CD4-positive, alpha-beta T cell treated with Interleukin-10 for 1 hour (primary cell): ENCODE measurements around the gene PNPT1.
A peak's percentile ranks its signal among the peaks of the same experiment; 100 is the strongest.
"Not testable (repeated sequence)": the region's sequence is repeated elsewhere in the genome, so short reads cannot be mapped to it uniquely, and the experiment has no call there.

Experiments used
- DNase-seq: peaks from one replicate; pipeline ENCODE4 v3.0.0-alpha.2; 2020

PNPT1 gene

DNA sequence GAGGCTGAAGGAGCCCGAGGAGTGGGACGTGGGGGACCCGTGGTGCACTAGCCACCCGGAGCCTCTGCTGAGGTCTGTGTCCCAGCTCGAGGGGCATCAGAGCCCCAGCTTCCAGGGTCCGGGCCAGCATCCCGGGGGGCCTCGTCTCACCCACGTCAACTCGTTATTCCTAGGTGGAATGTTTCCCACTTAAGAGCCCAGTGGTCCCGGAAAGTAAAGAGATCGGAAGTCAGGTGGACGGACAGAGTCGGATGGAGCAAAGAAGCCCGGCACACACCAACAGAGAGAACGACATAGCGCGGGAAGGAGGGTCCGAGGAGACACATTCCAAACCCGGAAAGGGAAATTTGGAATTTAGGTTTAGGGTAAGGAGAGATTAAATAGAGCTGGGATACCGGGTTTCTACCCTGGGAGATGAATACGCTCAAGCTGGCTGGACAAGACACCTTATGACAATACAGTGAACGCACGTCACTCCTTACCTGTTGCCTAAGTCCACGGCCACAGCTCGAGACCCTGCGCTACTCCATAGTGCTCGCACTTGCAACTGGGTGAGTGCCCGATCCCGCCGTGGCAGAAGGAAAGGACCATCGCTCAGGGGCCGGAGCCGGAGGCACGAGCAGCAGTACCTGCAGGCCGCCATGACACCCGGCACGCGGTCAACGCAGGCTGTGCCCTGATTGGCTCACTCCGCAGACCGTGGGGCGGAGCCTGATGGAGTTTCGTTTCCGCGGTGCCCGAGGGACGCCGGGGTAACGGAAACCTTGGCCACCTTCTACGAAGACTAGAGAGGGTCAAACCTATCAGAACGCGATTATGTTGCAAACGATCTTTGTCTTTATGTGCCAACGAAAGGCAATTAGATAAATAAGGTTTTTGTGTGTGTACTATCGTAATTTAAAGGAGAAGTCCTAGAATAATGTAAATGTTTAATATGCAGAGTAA lies at the start of gene PNPT1:
Gene PNPT1, minus strand, starts transcription at position 664 of the 945 bp plus-strand sequence. Its CDS starts 21 bp downstream, at position 643.
- DNase-seq = peak; percentile 94

DNA sequence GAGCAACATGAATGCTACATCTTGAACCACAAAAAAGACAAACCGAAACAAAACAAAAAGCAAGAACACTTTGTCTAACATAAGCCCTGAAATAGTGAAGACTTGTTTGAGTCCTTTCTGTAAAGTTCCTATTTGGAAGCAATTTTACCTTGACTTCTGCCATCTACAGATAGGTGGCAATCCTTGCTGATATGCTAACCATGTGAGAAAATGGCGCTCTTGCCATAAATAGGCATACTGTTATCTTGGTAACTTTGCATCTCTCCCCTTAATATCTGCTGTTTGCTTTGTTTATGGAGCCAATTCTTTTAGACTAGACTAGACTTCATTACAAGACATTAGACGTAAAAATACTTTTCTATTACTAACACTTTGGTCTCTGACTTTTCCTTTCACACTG lies 49.4 kb upstream of the PNPT1 start:
- DNase-seq = no peak

DNA sequence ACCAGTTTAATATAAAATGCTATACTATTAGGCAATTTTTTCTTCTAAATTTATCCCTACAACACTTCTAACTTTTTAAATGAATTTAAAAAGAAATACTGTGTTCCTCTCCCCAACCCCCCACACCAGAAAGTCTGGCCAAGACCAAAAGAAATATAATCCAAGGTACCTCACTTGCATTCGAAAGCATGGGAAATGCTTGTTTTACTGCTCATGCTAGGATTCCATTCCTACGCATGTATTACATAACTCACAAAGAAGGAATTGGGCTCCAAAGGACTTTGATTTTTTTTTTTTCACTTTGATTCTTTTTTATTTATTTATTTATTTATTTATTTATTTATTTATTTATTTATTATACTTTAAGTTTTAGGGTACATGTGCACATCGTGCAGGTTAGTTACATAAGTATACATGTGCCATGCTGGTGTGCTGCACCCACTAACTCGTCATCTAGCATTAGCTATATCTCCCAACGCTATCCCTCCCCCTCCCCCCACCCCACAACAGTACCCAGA lies 42.4 kb upstream of the PNPT1 start:
- not testable (repeated sequence) for DNase-seq

DNA sequence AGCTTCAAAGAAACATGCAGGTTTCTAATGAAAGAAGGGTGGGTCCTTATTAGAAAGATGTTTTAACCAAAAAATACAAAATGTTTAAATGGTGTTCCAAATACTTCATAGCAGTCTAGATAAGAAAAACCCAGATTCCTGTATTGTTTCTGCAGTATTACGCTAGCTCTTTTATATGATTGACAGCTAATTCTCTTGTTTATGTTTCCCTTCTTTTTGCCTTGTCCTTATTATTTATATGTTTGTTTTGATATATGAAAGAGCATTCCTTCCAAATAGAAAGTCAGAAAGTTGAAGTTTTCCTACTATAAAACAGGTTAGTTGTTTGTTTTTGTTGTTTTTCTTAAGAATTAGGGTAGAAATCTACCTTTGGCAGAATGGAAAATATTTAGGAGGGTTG lies 41.1 kb upstream of the PNPT1 start:
- DNase-seq = no peak

DNA sequence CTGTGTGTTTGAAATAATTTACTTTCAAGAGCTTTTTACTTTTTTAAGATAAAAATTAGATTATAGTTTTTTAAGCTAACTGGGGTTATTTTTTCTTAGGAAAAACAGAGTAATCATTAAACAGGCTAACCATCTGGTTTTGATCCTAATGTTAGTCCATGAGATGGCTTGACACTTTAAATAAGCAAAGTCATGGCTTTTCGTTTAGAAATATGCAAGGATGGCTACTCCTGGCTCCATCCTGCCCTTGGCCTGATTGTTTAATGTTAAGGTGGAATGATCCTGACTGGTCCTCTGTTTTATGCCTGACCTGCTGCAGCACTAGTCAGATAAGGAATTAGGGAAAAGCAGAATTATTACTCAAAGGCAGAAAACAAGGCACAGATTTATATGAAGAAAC lies 39.7 kb upstream of the PNPT1 start:
- no peak for DNase-seq

DNA sequence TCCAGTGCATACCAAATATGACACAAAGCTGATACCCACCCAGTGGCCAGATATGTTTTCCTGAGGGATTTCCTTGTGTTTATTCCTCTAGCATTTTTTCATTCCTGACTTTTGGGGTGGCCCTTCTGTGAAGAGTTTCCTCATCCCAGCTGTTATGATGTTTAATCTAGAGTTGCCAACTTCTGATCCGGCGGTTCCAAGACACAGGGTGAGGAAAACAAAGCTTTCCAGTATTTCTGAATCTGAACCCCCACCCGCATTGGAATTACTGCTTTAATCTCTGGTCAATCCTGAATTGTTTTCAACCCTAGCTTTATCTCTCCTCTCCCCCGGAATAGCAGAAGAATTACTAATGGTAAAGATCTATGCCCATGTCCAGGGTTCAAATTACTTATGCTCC lies 39.2 kb upstream of the PNPT1 start:
- DNase-seq = no peak

DNA sequence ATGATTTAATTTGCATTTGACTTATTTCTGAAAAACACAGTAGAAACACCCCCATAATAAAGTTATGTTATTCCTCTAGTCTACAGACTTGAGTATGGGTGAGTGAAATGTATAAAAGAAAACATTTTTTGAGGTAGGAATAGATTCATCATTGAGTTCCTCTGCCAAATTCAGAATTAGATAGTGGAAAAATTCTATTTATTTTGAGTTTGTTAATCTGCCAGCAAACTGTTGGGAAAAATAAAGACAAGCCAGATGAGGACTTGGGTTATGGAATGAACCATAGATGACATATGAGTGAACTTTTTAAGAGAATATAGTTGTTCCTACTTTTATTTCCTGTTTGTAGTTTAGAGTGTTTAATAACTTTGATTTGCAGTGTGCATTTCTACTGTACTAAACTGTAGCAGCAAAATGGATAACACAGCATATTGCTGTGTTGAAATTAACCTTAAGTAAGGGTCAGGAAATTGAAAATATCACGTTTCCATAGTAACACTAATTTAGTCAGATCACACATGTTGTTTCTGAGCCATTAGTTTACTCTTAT lies 35.6 kb upstream of the PNPT1 start:
- DNase-seq = no peak

DNA sequence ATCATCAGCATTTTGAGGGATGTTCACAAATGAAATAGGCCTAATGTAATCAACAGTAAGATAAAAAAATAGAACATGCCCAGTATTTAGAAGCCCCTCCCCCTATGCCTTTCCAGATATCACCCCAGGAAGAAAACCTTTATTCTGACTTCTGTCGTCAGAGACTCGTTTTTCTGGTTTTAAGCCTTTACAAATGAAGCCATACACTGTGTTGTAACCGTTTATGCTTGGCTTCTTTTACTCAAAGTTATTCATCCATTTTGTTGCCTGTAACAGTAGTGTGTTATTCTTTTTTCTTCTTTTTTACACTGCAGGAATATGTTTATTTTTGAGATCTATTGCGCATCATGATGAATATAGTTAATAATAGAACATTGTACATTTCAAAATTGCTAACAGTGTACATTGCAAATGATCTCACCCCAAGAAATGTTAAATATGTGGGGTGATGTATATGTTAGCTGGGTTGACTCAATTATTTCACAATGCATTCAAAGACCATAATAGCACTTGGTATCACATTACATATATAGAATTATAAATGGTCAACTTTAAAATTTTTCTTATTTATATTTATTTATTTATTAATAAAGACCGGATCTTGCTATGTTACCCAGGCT lies 28.1 kb upstream of the PNPT1 start:
- DNase-seq = no peak

DNA sequence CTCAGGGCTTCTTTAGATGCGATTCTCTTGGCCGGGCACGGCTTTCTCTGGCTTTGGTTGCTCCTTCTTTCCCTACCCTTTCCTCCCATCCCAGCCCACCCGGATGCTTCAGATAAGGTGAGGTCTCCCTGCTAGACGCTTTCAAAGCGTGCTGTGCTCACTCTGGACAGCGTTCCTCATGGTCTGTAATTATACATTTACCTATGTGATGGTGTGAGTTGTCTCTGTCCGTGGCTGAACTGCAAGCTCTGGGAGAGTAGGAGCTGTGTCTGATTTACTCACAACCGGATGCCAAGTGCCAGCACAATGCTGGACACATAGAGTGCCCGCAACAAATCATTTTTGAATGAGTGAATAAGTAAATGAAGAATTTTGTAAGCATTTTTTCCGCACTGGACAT lies 26.8 kb upstream of the PNPT1 start:
- no peak for DNase-seq

DNA sequence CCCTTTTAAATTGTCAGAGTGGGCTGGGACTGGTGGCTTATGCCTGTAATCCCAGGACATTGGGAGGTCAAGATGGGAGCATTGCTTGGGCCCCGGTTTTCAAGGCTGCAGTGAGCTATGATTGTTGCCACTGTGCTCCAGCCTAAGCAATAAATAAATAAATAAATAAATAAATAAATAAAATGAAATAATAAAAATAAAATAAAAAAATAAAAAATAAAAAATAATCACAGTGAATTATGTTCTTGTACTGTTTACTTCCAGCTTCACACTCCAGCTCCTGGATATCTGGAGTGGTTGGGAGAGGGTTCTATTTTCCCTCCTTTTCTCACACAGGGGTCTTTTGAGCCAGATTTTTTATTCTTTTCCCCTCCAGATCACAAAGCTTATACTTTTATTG lies 26.2 kb upstream of the PNPT1 start:
- DNase-seq = no peak

DNA sequence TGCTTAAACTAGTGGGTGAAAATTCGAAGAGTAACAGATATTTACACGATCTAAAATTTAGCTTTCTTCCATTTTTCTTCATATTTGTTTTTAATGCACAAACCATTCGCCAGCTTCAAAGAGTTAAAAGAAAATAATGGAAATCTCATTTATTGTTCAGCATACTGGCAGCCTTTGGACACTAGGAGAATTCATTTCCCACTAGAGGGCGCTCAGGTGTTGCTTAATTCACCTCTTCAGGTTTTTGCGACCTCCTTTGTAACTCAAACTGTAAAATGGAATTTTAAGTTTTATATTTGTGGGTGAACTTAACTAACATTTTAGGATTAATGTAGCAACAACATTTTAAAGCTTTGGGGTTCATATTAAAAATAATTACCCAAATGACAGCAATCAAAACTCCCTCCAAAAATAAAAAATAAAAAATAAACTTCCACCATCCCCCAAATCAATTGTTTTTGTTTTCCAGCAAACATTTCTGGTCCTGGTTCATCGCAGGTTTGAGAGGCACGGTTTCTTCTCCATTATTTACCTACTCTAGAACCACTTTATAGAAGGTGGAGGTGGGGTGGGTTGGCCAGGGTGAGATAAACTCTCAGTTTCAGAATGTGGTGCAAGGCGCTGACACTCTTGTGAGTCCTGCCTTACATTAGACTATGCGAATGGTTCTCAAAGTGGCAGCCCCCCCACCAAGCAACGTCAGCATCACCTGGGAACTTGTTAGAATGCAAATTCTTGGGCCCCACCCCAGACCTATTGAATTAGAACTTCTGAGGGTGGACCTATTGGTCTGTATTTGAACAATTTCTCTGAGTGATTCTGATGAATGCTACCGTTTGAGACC lies 24.7 kb upstream of the PNPT1 start:
- DNase-seq = peak; percentile 51

DNA sequence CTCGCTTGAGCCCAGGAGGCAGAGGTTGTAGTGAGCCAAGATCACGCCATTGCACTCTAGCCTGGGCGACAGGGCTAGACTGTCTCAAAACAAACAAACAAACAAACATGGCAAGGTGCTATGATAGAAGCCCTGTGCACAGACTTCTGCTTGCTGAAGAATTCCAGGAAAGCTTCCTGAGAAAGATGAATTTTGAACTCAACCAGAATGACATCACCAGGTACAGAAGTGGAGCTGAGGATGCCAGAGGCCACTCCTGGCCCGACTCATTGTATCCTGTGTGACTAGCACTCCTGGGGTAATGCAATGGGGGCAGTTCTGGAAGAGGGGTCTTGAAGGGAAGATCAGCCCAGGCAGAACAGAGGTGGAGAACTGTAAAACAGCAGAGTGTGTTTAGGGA lies 22.0 kb upstream of the PNPT1 start:
- DNase-seq = no peak

DNA sequence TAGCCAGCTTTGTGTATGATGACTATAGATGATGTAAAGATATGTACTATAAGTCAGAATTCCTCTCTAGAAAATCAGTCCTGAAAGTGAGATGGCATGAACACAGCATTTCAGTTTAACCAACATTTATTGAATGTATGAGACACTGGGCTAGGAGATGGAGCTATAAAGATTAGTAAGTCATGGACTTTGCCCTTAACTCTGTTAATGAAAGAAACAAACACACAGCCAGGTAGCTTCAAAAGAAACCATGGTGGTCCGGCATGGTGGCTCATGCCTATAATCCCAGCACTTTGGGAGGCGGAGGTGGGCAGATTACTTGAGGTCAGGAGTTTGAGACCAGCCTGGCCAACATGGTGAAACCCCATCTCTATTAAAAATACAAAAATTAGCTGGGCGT lies 21.5 kb upstream of the PNPT1 start:
- DNase-seq = not testable (repeated sequence)

DNA sequence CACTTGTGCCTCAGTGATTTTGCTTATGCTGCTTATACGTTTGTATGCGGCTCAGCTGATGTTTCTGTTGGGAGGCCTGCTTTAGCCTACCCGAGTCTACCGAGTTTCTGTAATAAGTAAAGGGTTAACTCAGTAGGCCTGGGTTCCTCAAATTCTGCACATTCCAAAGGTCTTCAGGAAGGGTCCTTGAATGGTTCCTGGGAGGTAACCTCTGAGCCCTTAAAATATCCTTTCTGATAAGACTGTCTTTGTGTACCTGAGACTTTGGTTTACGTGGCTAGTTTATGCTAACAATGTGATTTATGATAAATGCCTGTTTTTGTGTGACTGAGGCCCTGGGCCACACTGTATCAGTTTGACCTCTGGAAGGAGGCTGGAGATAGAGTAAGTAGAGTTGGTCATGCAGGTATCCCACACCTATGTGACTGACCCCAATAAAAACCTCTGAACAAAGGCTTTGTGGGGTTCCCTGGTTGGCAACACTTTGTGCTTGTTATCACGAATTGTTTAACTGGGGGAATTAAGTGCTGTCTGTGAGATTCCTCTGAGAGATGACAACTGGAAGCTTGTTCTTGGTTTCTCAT lies 18.9 kb upstream of the PNPT1 start:
- DNase-seq = no peak

DNA sequence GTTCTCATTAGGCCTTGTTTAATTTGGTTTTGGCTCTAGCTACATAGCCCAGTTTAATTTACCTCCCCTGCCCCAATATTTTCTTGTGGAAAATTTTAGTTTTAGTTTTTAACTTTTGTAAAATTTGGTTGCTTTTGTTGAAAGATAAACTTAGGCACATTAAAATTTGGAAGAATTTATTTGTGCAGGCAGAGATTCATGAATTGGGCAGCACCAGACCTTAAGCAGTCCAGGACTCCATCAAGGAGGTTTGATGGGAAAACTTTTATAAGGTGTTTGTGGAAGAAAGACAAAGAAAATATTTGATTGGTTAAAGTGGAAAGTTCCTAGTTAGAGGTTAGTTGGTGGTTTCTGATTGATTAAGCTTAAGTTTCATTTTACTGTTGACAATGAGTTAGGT lies 16.4 kb upstream of the PNPT1 start:
- no peak for DNase-seq

DNA sequence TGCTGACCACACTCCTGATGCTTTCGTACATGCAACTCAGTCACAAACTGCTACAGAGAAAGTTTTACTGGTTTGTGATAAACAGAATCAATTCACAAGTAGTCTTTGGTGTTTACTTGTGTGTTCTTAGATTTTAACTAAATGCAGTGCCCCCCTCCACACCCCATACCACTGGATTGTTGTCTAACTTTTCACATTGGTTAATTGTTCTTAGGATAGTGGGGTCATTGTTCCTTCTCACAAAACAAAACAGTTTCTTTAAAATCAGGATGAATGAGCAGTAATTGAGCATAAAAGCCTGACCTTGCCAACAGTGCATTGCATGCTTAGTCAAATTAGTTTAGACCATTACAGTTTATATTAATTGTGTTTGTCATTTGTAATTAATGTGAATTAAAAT lies 14.1 kb upstream of the PNPT1 start:
- DNase-seq = no peak

DNA sequence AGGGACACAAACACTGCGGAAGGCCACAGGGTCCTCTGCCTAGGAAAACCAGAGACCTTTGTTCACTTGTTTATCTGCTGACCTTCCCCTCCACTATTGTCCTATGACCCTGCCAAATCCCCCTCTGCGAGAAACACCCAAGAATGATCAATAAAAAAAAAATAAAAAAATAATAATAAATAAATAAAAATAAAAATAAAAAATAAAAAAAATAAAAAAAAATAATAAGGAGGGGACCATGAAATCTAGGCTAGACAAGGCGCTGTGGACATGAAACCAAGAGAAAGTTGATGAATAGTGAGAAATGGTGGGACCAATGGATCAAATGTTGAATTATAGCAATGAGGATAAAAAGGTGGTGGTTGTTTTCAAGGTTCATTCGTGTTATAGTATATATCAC lies 12.6 kb upstream of the PNPT1 start:
- DNase-seq = not testable (repeated sequence)

DNA sequence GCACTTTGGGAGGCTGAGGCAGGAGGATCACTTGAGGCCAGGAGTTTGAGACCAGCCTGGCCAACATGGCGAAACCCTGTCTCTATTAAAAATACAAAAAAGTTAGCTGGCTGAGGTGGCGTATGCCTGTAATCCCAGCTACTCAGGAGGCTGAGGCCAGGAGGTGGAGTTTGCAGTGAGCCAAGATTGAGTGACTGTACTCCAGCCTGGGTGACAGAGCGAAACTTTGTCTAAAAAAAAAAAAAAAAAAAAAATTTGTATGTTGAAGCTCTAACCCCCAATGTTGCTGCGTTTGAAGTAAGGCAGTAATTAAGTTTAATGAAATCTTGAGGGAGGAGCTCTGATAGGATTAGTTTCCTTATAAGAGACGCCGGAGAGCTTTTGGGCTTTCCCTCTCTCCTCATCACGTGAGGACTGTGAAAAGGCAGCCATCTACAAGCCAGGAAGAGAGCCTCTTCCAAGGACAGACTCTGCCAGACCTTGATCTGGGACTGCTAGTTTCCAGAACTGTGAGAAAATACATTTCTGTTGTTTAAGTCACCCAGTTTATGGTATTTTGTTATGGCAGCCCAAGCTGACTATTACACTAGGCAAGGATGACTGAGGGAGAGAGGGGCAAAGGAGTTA lies 11.5 kb upstream of the PNPT1 start:
- no peak for DNase-seq

DNA sequence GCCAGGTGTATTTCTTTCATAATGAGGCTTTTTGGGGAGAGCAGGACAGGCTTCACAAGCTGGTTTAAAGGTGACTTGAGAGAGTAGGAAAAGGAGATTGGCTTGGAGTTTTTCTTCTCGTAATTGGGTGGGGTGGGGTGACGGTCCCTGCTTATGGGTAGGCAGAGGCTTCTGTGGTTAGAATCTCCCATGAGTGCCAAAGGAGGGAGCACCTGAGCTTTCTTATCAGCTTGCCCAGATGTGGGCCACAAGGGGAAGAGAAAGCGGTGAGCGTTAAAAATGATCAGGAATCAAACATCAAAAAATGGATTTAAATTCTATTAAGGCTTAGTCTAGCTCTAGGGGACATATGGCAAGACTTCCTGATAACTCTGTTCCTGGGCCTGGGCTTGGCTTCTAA lies 9.7 kb upstream of the PNPT1 start:
- DNase-seq = no peak

DNA sequence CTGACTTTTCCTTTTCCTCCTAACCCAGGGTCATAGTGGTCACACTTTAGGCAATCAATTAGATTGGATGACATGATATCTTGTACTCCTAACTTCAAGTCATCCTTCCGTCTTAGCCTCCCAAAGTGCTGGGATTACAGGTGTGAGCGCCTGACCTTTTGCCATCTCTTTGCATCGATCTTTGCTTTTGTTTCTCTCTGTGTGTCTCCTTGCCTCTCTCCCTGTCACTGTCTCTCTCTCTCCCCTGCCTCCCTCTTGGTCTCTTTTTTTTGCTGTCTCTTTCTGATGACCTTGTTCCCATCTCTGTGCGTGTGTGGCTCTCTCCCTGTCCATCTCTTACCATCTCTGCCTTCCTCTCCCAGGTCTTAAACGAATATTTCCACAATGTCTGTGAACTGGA lies 904 bp downstream of the PNPT1 start:
- DNase-seq = not testable (repeated sequence)

DNA sequence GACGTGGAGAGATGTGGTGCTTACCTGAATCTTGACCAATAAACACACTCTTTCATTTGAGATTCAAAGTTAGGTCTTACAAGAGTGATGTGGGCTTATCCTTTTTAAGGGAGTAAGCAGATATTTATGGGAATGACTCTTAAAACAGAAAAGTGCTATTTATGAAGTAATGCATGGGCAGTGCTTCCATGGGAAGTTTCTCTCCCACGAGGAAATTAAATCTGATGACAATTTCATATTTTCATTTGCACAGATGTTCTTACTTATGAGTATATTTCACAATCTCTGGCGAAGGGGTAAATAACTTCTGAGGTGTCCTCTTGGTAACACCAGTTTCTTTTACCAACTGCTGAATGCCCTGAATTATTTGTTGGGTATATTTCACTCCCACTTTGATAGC lies 21.0 kb downstream of the PNPT1 start:
- DNase-seq = no peak

DNA sequence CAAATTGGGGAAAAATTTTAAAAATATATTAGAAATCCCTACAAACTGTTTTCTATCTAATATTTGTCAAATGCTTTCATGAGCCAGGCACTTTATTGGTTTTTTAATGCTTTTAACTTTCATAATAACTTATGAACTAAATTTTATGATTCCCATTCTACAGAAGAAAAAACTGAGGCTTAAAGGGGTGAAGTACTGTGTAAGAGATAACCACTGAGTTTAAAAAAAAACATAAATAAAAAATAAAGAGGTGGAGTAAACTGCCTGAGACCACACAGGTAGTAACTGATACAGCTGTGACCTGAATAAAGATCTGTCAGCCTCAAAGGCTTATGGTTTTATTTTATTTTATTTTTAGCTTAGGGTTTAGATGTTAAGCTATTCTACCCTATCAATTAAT lies 24.7 kb downstream of the PNPT1 start:
- no peak for DNase-seq
